HG03520 (cell line): ENCODE measurements around the gene SRPX2.

Experiments used
- ATAC-seq: cut with Tn5 transposase; IDR thresholded peaks from one replicate; pipeline ENCODE4 v1.9.1; 2021; ENCODE audit warnings: mild to moderate bottlenecking, moderate library complexity; ENCODE audit not compliant: unreplicated experiment

The SRPX2 gene

GRCh38 chrX:100643956-100644860, at the start of gene SRPX2:
Gene SRPX2 (plus strand): TSS chrX:100644199. CDS start chrX:100646323, 2,124 bp downstream.
- ATAC-seq, result peak; percentile 63

- ATAC-seq, result no peak
Observed at GRCh38 chrX:100596601-100597000, 47.4 kb upstream of the SRPX2 start.

GRCh38 chrX:100599456-100599855, 44.5 kb upstream of the SRPX2 start:
- ATAC-seq, result no peak

GRCh38 chrX:100600340-100600739, 43.7 kb upstream of the SRPX2 start:
- ATAC-seq, result no peak

GRCh38 chrX:100600758-100601157, 43.2 kb upstream of the SRPX2 start:
- no peak for ATAC-seq

GRCh38 chrX:100606753-100607152, 37.2 kb upstream of the SRPX2 start:
- ATAC-seq, result no peak

GRCh38 chrX:100609591-100609990, 34.4 kb upstream of the SRPX2 start:
- no peak for ATAC-seq

- no peak for ATAC-seq
Observed at GRCh38 chrX:100611951-100612350, 32.0 kb upstream of the SRPX2 start.

- ATAC-seq, result peak; percentile 100
Observed at GRCh38 chrX:100615005-100615404, 29.0 kb upstream of the SRPX2 start.

- no peak for ATAC-seq
Observed at GRCh38 chrX:100623001-100623400, 21.0 kb upstream of the SRPX2 start.

- ATAC-seq, result peak; percentile 91
Observed at GRCh38 chrX:100625985-100626491, 18.0 kb upstream of the SRPX2 start.

- ATAC-seq, result no peak
Observed at GRCh38 chrX:100635040-100635439, 9.0 kb upstream of the SRPX2 start.

- ATAC-seq, result no peak
Observed at GRCh38 chrX:100635989-100636320, 8.0 kb upstream of the SRPX2 start.

GRCh38 chrX:100636321-100636991, 7.5 kb upstream of the SRPX2 start, which contains the start of gene TSPAN6:
Gene TSPAN6 (minus strand): TSS chrX:100636806. CDS start chrX:100636694, 112 bp downstream.
- ATAC-seq, result peak; percentile 95

- no peak for ATAC-seq
Observed at GRCh38 chrX:100642290-100642689, 1.7 kb upstream of the SRPX2 start.

- no peak for ATAC-seq
Observed at GRCh38 chrX:100643212-100643611, 787 bp upstream of the SRPX2 start.

- no peak for ATAC-seq
Observed at GRCh38 chrX:100645106-100645505, 1.1 kb downstream of the SRPX2 start.

- ATAC-seq, result no peak
Observed at GRCh38 chrX:100647095-100647494, 3.1 kb downstream of the SRPX2 start.

- ATAC-seq, result no peak
Observed at GRCh38 chrX:100647739-100648138, 3.7 kb downstream of the SRPX2 start.

GRCh38 chrX:100648458-100649417, 4.7 kb downstream of the SRPX2 start:
- no peak for ATAC-seq
